HEK293 (cell line): Measurements from ENCODE around the gene PTCRA.

Experiments
- BCL6B ChIP-seq: fragments of 450-650 bp; formaldehyde crosslinking; IDR thresholded peaks from 2 replicates; pipeline ENCODE4 v1.5.1; 2017; ENCODE audit warnings: missing biosample characterization, missing genetic modification characterization
- HOXA7 ChIP-seq: sonication (generic); formaldehyde crosslinking; IDR thresholded peaks from 2 replicates; pipeline ENCODE4 v1.8.1; 2022; ENCODE audit warnings: missing genetic modification reagents, borderline replicate concordance
- IKZF3 ChIP-seq: fragments of 450-650 bp; IDR thresholded peaks from 2 replicates; pipeline ENCODE4 v1.5.0; 2018; ENCODE audit warnings: missing biosample characterization, mild to moderate bottlenecking, missing genetic modification characterization, moderate library complexity
- PRDM4 ChIP-seq: fragments of 450-650 bp; formaldehyde crosslinking; IDR thresholded peaks from 2 replicates; pipeline ENCODE4 v1.5.1; 2017; ENCODE audit warnings: missing biosample characterization, missing genetic modification characterization
- SCRT2 ChIP-seq: fragments of 450-650 bp; formaldehyde crosslinking; IDR thresholded peaks from 2 replicates; pipeline ENCODE4 v1.5.1; 2016; ENCODE audit warnings: missing biosample characterization, missing genetic modification characterization
- ZBTB44 ChIP-seq: fragments of 450-650 bp; IDR thresholded peaks from 2 replicates; pipeline ENCODE4 v1.5.1; 2018; ENCODE audit warnings: missing biosample characterization, mild to moderate bottlenecking, missing genetic modification characterization
- ZFP37 ChIP-seq: fragments of 450-650 bp; formaldehyde crosslinking; IDR thresholded peaks from 2 replicates; pipeline ENCODE4 v1.5.1; 2016; ENCODE audit warnings: missing biosample characterization, missing genetic modification characterization
- ZNF169 ChIP-seq: fragments of 450-650 bp; formaldehyde crosslinking; IDR thresholded peaks from 2 replicates; pipeline ENCODE4 v1.5.1; 2016; ENCODE audit warnings: missing biosample characterization, missing genetic modification characterization
- ZNF184 ChIP-seq: fragments of 450-650 bp; IDR thresholded peaks from 2 replicates; pipeline ENCODE4 v1.5.1; 2018; ENCODE audit warnings: missing biosample characterization, mild to moderate bottlenecking, missing genetic modification characterization
- ZNF19 ChIP-seq: fragments of 450-650 bp; formaldehyde crosslinking; IDR thresholded peaks from 2 replicates; pipeline ENCODE4; 2016; ENCODE audit warnings: missing biosample characterization, missing genetic modification characterization, low read depth
- ZNF2 ChIP-seq: fragments of 450-650 bp; formaldehyde crosslinking; IDR thresholded peaks from 2 replicates; pipeline ENCODE4 v1.5.1; 2016; ENCODE audit warnings: missing biosample characterization, missing genetic modification characterization
- ZNF211 ChIP-seq: fragments of 450-650 bp; formaldehyde crosslinking; IDR thresholded peaks from 2 replicates; pipeline ENCODE4 v1.5.1; 2016; ENCODE audit warnings: low read depth, missing biosample characterization, missing genetic modification characterization
- ZNF23 ChIP-seq: fragments of 450-650 bp; formaldehyde crosslinking; IDR thresholded peaks from 2 replicates; pipeline ENCODE4 v1.5.1; 2016; ENCODE audit warnings: missing biosample characterization, missing genetic modification characterization, borderline replicate concordance
- ZNF302 ChIP-seq: fragments of 450-650 bp; formaldehyde crosslinking; IDR thresholded peaks from 2 replicates; pipeline ENCODE4 v1.5.1; 2016; ENCODE audit warnings: missing biosample characterization, missing genetic modification characterization, low read depth
- ZNF350 ChIP-seq: fragments of 450-650 bp; formaldehyde crosslinking; IDR thresholded peaks from 2 replicates; pipeline ENCODE4 v1.5.0; 2017; ENCODE audit warnings: missing biosample characterization, mild to moderate bottlenecking, missing genetic modification characterization
- ZNF501 ChIP-seq: fragments of 450-650 bp; formaldehyde crosslinking; IDR thresholded peaks from 2 replicates; pipeline ENCODE4 v1.5.1; 2016; ENCODE audit warnings: missing biosample characterization, missing genetic modification characterization
- ZNF514 ChIP-seq: fragments of 450-650 bp; formaldehyde crosslinking; IDR thresholded peaks from 2 replicates; pipeline ENCODE4 v1.5.1; 2016; ENCODE audit warnings: missing biosample characterization, missing genetic modification characterization
- ZNF544 ChIP-seq: fragments of 450-650 bp; formaldehyde crosslinking; IDR thresholded peaks from 2 replicates; pipeline ENCODE4 v1.5.0; 2017; ENCODE audit warnings: missing biosample characterization, missing genetic modification characterization
- ZNF623 ChIP-seq: fragments of 450-650 bp; formaldehyde crosslinking; IDR thresholded peaks from 2 replicates; pipeline ENCODE4 v1.5.1; 2016; ENCODE audit warnings: missing biosample characterization, missing genetic modification characterization
- ZNF658 ChIP-seq: fragments of 450-650 bp; formaldehyde crosslinking; IDR thresholded peaks from 2 replicates; pipeline ENCODE4; 2016; ENCODE audit warnings: missing biosample characterization, missing genetic modification characterization
- ZNF76 ChIP-seq: fragments of 450-650 bp; formaldehyde crosslinking; IDR thresholded peaks from 2 replicates; pipeline ENCODE4; 2016; ENCODE audit warnings: low read depth, missing biosample characterization, missing genetic modification characterization, borderline replicate concordance
- ZNF768 ChIP-seq: fragments of 450-650 bp; formaldehyde crosslinking; IDR thresholded peaks from 2 replicates; pipeline ENCODE4 v1.5.1; 2018; ENCODE audit warnings: missing biosample characterization, mild to moderate bottlenecking, missing genetic modification characterization
- ZNF785 ChIP-seq: fragments of 450-650 bp; formaldehyde crosslinking; IDR thresholded peaks from 2 replicates; pipeline ENCODE4 v1.5.1; 2016; ENCODE audit warnings: missing biosample characterization, missing genetic modification characterization
- ZNF791 ChIP-seq: fragments of 450-650 bp; formaldehyde crosslinking; IDR thresholded peaks from 2 replicates; pipeline ENCODE4 v1.5.1; 2016; ENCODE audit warnings: missing biosample characterization, missing genetic modification characterization
- ZNF830 ChIP-seq: fragments of 450-650 bp; IDR thresholded peaks from 2 replicates; pipeline ENCODE4 v1.5.0; 2018; ENCODE audit warnings: missing biosample characterization, missing genetic modification characterization, low read depth, mild to moderate bottlenecking, moderate library complexity
- TF ChIP-seq, protein P1 (sequence below): fragments of 450-650 bp; formaldehyde crosslinking; IDR thresholded peaks from 2 replicates; pipeline ENCODE4 v1.5.1; 2016; ENCODE audit warnings: missing biosample characterization, missing genetic modification characterization
- TF ChIP-seq, protein P2 (sequence below): fragments of 450-650 bp; formaldehyde crosslinking; IDR thresholded peaks from 2 replicates; pipeline ENCODE4 v1.5.1; 2016; ENCODE audit warnings: missing biosample characterization, missing genetic modification characterization

PTCRA gene

DNA sequence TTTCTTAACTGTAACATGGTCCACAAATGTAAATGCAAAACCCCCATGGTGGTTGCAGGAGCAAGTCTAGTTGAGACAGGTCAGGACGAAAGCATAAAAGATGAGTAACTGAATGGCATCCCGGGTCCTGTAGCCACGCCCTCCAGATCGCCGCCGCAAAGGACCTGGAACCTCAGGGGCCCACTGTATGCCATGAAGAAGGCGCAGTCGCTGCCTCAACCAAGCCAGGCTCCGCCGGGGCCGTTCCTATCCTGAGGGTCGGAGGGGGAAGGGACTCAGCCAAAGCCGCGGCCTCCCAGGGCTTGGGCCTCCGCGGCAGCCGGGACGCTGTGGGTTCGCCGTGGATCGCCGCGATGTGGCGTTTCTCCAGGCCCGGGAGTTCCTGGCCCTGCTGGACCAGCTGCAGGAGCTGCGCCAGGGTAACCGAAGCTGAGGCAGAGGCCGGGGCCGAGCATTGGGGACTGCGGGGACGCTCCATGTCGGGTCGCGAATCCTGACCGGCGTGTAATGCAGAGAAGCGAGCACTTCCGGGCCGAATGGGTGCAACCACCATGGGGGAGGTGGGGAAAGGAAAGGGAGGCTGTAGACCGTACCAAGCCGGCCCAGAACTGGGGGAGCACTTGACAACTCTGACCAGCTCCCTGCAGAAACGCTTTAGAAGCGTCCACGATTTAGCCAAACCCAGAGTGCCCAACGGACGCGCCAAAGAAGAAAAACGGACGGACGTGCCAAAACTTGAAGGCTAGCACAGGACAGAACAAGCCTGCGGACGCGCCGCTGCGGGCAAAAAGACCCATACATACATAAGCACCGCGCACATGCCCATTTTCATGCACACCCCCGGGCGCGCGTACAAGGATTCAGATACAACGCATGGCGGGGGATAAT lies 25.3 kb upstream of the PTCRA start (continued):
- TF ChIP-seq ZNF350 (no peak), ZNF544 (no peak), HOXA7 (no peak), ZBTB44 (tag by site-specific recombination) (no peak), ZNF830 (tag by site-specific recombination) (no peak), ZNF19 (tag by site-specific recombination) (no peak), ZNF211 (tag by site-specific recombination) (no peak), ZNF514 (no peak), ZNF658 (tag by site-specific recombination) (no peak), SCRT2 (no peak), ZNF785 (tag by site-specific recombination) (no peak; the same call in 1 of the 2 replicates), ZFP37 (peak; percentile 99), ZNF501 (tag by site-specific recombination) (peak; percentile 100), ZNF23 (no peak), ZNF169 (tag by site-specific recombination) (no peak), ZNF184 (tag by site-specific recombination) (no peak), PRDM4 (tag by site-specific recombination) (peak; percentile 43; the same call in 1 of the 2 replicates), ZNF302 (tag by site-specific recombination) (no peak), ZNF791 (tag by site-specific recombination) (no peak), ZNF76 (tag by site-specific recombination) (peak; percentile 65; the same call in 1 of the 2 replicates), ZNF623 (tag by site-specific recombination) (no peak), IKZF3 (tag by site-specific recombination) (peak; percentile 74), BCL6B (tag by site-specific recombination) (no peak), ZNF2 (tag by site-specific recombination) (peak; percentile 94), ZNF768 (tag by site-specific recombination) (no peak; the same call in 1 of the 2 replicates)
- TF ChIP-seq, protein P1, sequence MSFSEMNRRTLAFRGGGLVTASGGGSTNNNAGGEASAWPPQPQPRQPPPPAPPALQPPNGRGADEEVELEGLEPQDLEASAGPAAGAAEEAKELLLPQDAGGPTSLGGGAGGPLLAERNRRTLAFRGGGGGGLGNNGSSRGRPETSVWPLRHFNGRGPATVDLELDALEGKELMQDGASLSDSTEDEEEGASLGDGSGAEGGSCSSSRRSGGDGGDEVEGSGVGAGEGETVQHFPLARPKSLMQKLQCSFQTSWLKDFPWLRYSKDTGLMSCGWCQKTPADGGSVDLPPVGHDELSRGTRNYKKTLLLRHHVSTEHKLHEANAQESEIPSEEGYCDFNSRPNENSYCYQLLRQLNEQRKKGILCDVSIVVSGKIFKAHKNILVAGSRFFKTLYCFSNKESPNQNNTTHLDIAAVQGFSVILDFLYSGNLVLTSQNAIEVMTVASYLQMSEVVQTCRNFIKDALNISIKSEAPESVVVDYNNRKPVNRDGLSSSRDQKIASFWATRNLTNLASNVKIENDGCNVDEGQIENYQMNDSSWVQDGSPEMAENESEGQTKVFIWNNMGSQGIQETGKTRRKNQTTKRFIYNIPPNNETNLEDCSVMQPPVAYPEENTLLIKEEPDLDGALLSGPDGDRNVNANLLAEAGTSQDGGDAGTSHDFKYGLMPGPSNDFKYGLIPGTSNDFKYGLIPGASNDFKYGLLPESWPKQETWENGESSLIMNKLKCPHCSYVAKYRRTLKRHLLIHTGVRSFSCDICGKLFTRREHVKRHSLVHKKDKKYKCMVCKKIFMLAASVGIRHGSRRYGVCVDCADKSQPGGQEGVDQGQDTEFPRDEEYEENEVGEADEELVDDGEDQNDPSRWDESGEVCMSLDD: peak; percentile 60; the same call in 1 of the 2 replicates
- TF ChIP-seq, protein P2, sequence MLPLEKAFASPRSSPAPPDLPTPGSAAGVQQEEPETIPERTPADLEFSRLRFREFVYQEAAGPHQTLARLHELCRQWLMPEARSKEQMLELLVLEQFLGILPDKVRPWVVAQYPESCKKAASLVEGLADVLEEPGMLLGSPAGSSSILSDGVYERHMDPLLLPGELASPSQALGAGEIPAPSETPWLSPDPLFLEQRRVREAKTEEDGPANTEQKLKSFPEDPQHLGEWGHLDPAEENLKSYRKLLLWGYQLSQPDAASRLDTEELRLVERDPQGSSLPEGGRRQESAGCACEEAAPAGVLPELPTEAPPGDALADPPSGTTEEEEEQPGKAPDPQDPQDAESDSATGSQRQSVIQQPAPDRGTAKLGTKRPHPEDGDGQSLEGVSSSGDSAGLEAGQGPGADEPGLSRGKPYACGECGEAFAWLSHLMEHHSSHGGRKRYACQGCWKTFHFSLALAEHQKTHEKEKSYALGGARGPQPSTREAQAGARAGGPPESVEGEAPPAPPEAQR (tag by site-specific recombination): 0 out of 2 replicates have a peak, but pooled peaks have one; percentile 17
